ENCODE results near the gene KRT2. TPM values are rescaled to one million over a fixed set of nuclear protein-coding genes. Genes with fewer than 3 reads are reported as not detected.

Gene KRT2
- total and polyA plus RNA-seq, 4 donors: not detected

DNA sequence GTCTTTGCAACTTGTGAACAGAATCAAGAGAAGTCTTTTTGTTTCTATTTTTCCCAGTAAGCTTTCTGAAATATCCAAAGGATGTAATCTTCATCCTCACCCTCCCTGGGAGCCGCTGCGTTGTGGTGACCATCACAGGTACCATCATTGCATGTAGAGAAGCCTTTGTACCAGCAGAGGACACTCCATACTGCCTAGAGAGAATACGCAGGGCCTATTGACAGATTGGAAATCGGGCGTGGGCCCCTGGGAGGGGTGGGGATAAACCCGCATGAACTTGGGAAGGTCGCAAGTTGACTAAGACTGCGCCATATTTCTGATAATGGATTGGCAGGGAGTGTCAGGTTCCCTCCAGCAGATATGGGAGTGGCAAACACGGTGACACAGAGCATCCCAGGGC lies 15.5 kb upstream of the KRT2 start (continued):
- TF ChIP-seq, protein P1, sequence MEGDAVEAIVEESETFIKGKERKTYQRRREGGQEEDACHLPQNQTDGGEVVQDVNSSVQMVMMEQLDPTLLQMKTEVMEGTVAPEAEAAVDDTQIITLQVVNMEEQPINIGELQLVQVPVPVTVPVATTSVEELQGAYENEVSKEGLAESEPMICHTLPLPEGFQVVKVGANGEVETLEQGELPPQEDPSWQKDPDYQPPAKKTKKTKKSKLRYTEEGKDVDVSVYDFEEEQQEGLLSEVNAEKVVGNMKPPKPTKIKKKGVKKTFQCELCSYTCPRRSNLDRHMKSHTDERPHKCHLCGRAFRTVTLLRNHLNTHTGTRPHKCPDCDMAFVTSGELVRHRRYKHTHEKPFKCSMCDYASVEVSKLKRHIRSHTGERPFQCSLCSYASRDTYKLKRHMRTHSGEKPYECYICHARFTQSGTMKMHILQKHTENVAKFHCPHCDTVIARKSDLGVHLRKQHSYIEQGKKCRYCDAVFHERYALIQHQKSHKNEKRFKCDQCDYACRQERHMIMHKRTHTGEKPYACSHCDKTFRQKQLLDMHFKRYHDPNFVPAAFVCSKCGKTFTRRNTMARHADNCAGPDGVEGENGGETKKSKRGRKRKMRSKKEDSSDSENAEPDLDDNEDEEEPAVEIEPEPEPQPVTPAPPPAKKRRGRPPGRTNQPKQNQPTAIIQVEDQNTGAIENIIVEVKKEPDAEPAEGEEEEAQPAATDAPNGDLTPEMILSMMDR (IDR thresholded peaks at IDR 0.05; ENCODE audit: low read depth, low read length, missing input control): no peak
- TF ChIP-seq HNF4A (conservative IDR thresholded peaks at IDR 0.05): no peak
- TF ChIP-seq JUND (IDR thresholded peaks at IDR 0.05): no peak
- TF ChIP-seq SP1 (IDR thresholded peaks at IDR 0.05): no peak

- H3K36me3 ChIP-seq (ENCODE audit: control insufficient read depth in 4 of 4, insufficient read depth in 3 of 4, low read depth in 1 of 4, low read length in 3 of 4): no peaks in the 10 kb centered on the region
- TF ChIP-seq, protein P2, sequence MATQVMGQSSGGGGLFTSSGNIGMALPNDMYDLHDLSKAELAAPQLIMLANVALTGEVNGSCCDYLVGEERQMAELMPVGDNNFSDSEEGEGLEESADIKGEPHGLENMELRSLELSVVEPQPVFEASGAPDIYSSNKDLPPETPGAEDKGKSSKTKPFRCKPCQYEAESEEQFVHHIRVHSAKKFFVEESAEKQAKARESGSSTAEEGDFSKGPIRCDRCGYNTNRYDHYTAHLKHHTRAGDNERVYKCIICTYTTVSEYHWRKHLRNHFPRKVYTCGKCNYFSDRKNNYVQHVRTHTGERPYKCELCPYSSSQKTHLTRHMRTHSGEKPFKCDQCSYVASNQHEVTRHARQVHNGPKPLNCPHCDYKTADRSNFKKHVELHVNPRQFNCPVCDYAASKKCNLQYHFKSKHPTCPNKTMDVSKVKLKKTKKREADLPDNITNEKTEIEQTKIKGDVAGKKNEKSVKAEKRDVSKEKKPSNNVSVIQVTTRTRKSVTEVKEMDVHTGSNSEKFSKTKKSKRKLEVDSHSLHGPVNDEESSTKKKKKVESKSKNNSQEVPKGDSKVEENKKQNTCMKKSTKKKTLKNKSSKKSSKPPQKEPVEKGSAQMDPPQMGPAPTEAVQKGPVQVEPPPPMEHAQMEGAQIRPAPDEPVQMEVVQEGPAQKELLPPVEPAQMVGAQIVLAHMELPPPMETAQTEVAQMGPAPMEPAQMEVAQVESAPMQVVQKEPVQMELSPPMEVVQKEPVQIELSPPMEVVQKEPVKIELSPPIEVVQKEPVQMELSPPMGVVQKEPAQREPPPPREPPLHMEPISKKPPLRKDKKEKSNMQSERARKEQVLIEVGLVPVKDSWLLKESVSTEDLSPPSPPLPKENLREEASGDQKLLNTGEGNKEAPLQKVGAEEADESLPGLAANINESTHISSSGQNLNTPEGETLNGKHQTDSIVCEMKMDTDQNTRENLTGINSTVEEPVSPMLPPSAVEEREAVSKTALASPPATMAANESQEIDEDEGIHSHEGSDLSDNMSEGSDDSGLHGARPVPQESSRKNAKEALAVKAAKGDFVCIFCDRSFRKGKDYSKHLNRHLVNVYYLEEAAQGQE (IDR thresholded peaks at IDR 0.05): no peak
- no peak for TF ChIP-seq HNF4G (IDR thresholded peaks at IDR 0.05)
- TF ChIP-seq YY1 (IDR thresholded peaks at IDR 0.05): no peak
- TF ChIP-seq, protein P1 (IDR thresholded peaks at IDR 0.05; ENCODE audit: low read depth, low read length, missing input control): no peak
- no peak for TF ChIP-seq HNF4A (conservative IDR thresholded peaks at IDR 0.05)
- no peak for TF ChIP-seq RAD21 (IDR thresholded peaks at IDR 0.05)
- WGBS: 76% methylated on average over 3 of the region's 3 CpGs
- no peak for DNase-seq (ENCODE audit: low spot score)
- H3K27me3 ChIP-seq (ENCODE audit: control insufficient read depth in 4 of 4, insufficient read depth in 4 of 4, low read length in 3 of 4): peaks cover 0 to 8% (median 0%) of the 10 kb centered on the region in 4 donors
- no peaks in the 10 kb centered on the region for H3K9me3 ChIP-seq (ENCODE audit: control insufficient read depth in 4 of 4, low read length in 3 of 4)
- no peak overlapping the region for H3K27ac ChIP-seq (ENCODE audit: low read depth in 1 of 2, low read length in 2 of 2)
- H3K4me1 ChIP-seq (ENCODE audit: control insufficient read depth in 4 of 4, insufficient read depth in 4 of 4, low read length in 3 of 4): no peaks in the 10 kb centered on the region
- H3K9ac ChIP-seq (ENCODE audit: low read depth in 1 of 2, low read length in 2 of 2): no peak overlapping the region
- no peak overlapping the region for H3K4me3 ChIP-seq (ENCODE audit: low read depth in 1 of 3, low read length in 3 of 3)
These were observed 14.5 kb upstream of the KRT2 start for GRCh38 chr12:52666471-52666870.

DNA sequence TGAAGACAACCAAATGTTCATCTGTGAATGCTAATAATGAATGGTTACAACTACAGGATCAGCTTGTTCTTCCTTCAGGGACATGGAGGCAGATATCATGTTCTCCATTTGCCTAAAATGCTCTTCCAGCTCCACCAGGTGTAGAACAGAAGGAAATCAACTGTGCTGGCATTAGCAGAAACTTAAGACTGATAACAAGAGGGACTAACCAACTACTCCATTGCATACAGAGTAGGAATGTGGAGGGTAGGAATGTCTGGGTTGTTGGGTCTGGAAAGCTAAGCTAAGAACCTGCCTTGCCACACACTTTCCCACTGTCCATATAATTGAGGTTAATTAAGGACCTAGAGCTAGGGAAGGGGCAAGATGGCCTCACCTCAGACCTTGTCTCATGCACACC lies 11.4 kb upstream of the KRT2 start:
- Histone ChIP-seq H3K27me3 (ENCODE audit: control insufficient read depth in 4 of 4, insufficient read depth in 4 of 4, low read length in 3 of 4) (peaks cover 0 to 3% (median 0%) of the 10 kb centered on the region in 4 donors), H3K4me3 (ENCODE audit: low read depth in 1 of 3, low read length in 3 of 3) (no peak overlapping the region), H3K36me3 (ENCODE audit: control insufficient read depth in 4 of 4, insufficient read depth in 3 of 4, low read depth in 1 of 4, low read length in 3 of 4) (no peaks in the 10 kb centered on the region), H3K9me3 (ENCODE audit: control insufficient read depth in 4 of 4, low read length in 3 of 4) (no peaks in the 10 kb centered on the region), H3K27ac (ENCODE audit: low read depth in 1 of 2, low read length in 2 of 2) (no peak overlapping the region), H3K4me1 (ENCODE audit: control insufficient read depth in 4 of 4, insufficient read depth in 4 of 4, low read length in 3 of 4) (no peaks in the 10 kb centered on the region), H3K9ac (ENCODE audit: low read depth in 1 of 2, low read length in 2 of 2) (no peak overlapping the region)
- DNase-seq (ENCODE audit: low spot score): no peak
- no peak for TF ChIP-seq MAX (IDR thresholded peaks at IDR 0.05)
- no peak for TF ChIP-seq TAF1 (conservative IDR thresholded peaks at IDR 0.05)
- no peak for TF ChIP-seq NR2F2 (IDR thresholded peaks at IDR 0.05)
- TF ChIP-seq, protein P1 (IDR thresholded peaks at IDR 0.05; ENCODE audit: low read depth, low read length, missing input control): no peak
- TF ChIP-seq, protein P2 (IDR thresholded peaks at IDR 0.05): no peak
- TF ChIP-seq FOXA1 (IDR thresholded peaks at IDR 0.05): no peak
- no peak for TF ChIP-seq GABPA (IDR thresholded peaks at IDR 0.05 in 1 of 2, conservative IDR thresholded peaks at IDR 0.05 in 1 of 2)
- no peak for TF ChIP-seq EGR1 (IDR thresholded peaks at IDR 0.05; ENCODE audit: low read depth in 2 of 2)
- TF ChIP-seq, protein P3, sequence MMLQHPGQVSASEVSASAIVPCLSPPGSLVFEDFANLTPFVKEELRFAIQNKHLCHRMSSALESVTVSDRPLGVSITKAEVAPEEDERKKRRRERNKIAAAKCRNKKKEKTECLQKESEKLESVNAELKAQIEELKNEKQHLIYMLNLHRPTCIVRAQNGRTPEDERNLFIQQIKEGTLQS (IDR thresholded peaks at IDR 0.05): no peak
- TF ChIP-seq HNF4G (IDR thresholded peaks at IDR 0.05): no peak
- no peak for TF ChIP-seq FOXA2 (IDR thresholded peaks at IDR 0.05)
- no peak for TF ChIP-seq JUND (IDR thresholded peaks at IDR 0.05)

All from liver (tissue), 9 donors.